PC-9 (cell line): ENCODE results near the gene AQP12A.
"Not testable (repeated sequence)": the region's sequence is repeated elsewhere in the genome, so short reads cannot be mapped to it uniquely, and the experiment has no call there.

Experiments
- CTCF ChIP-seq: fragments of 200-600 bp; sonication (generic); conservative IDR thresholded peaks from 2 replicates; pipeline ENCODE4 v1.6.1; 2017; ENCODE audit warnings: mixed run types, antibody characterized with exemption, mild to moderate bottlenecking, moderate library complexity
- EZH2 ChIP-seq: fragments of 200-600 bp; sonication (generic); IDR thresholded peaks from 2 replicates; pipeline ENCODE4 v1.8.0; 2017; ENCODE audit warnings: antibody characterized with exemption, low read depth

- not testable (repeated sequence) for TF ChIP-seq CTCF, EZH2
Measured at GRCh38 chr2:240674461-240675184, 17.0 kb upstream of the AQP12A start.
